HG03175 (cell line): ENCODE results near the gene CCDC117.
A peak's percentile ranks its signal among the peaks of the same experiment; 100 is the strongest.
"Not testable (repeated sequence)": the region's sequence is repeated elsewhere in the genome, so short reads cannot be mapped to it uniquely, and the experiment has no call there.

ENCODE experiments used
- ATAC-seq: cut with Tn5 transposase; IDR thresholded peaks from one replicate; pipeline ENCODE4 v1.9.1; 2021; ENCODE audit warnings: mild to moderate bottlenecking, moderate library complexity; ENCODE audit not compliant: unreplicated experiment

The CCDC117 gene

GRCh38 chr22:28800308-28801041, 28.0 kb downstream of the CCDC117 start, which contains the start of gene XBP1:
Gene XBP1 (minus strand): TSS chr22:28800569.
- ATAC-seq, result peak; percentile 88

- no peak for ATAC-seq
These were observed 29.5 kb downstream of the CCDC117 start for GRCh38 chr22:28801845-28802594.

GRCh38 chr22:28802595-28803123, 30.2 kb downstream of the CCDC117 start:
- ATAC-seq, result no peak

DNA sequence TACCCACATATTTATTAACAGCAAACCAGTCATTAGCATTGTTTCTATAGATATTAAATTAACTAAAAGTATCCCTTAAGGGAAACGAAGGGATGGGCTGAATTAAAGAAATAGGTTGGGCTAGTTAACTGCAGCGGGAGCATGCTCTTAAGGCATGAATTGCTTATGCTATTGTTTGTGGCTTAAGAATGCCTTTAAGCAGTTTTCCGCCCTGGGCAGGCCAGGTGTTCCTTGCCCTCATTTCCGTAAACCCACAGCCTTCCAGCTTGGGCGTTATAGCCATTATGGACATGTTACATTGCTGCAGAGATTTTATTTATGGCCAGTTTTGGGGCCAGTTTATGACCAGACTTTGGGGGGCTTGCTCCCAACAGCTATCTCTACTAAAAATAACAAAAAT, 32.9 kb downstream of the CCDC117 start:
- ATAC-seq, result not testable (repeated sequence)

DNA sequence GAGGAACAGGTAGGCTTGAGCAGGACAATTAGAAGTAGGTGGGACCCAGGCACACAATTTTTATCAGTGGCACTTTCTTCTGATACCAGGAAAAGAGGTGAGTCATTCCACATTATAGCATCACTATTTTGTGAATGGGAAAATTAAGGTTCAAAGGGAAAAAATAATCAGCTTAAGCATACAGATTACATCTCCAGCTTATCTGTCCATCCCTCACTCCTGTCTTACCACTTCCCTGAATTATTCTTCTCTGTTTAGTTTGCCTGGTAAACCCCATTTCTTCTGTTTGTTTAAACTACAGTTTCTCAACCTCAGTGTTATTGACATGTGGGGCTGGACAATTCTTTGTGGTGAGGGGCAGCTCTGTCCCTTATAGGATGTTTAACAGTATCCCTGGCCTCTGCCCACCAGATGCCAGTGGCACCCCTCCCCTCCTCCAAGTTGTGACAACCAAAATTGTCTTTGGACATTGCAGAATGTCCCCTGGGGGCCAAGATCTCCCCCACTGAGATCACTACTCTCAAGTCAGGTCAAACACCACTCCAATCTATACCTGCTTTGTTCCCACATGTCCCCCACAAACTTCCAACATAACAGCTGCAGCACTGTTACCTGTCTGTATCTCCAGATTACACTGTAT, 36.3 kb downstream of the CCDC117 start:
- ATAC-seq, result no peak

- ATAC-seq, result no peak
These were observed 38.5 kb downstream of the CCDC117 start for GRCh38 chr22:28810821-28811491.

GRCh38 chr22:28812516-28812915, 40.0 kb downstream of the CCDC117 start:
- ATAC-seq, result no peak

GRCh38 chr22:28813772-28814518, 41.5 kb downstream of the CCDC117 start:
- ATAC-seq, result no peak

DNA sequence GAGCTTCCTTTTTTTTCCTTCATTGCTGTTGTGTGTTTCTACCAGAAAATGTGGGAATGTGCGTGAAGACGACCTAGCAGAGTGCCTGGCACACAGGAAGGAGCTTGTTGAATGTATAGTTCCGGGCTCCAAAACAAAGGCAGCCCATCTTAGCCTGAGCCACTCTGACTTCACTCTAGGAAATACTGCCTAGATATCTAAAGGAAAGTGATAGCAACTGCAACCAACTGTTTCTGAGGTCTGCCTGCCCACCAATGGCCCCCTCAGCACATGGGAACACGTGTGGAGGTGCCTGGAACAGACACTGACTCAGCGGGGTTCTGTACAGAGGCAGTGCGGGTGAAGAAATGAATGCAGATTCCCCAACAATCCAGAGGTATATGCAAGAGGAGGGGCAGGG, 42.6 kb downstream of the CCDC117 start:
- no peak for ATAC-seq

DNA sequence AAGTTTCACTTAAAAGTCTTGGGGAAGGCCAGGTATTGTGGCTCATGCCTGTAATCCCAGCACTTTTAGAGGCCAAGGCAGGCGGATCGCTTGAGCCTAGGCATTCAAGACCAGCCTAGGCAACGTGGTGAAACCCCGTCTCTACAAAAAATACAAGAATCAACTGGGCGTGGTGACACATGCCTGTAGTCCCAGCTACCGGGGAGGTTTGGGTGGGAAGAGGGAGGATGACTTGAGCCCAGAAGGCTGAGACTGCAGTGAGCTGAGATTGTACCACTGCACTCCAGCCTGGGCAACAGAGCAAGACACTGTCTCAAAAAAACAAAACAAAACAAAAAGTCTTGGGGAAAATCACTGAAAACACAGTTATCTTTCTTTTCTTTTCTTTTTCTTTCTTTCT, 43.2 kb downstream of the CCDC117 start:
- ATAC-seq, result no peak

GRCh38 chr22:28817064-28817463, 44.6 kb downstream of the CCDC117 start:
- ATAC-seq, result no peak

DNA sequence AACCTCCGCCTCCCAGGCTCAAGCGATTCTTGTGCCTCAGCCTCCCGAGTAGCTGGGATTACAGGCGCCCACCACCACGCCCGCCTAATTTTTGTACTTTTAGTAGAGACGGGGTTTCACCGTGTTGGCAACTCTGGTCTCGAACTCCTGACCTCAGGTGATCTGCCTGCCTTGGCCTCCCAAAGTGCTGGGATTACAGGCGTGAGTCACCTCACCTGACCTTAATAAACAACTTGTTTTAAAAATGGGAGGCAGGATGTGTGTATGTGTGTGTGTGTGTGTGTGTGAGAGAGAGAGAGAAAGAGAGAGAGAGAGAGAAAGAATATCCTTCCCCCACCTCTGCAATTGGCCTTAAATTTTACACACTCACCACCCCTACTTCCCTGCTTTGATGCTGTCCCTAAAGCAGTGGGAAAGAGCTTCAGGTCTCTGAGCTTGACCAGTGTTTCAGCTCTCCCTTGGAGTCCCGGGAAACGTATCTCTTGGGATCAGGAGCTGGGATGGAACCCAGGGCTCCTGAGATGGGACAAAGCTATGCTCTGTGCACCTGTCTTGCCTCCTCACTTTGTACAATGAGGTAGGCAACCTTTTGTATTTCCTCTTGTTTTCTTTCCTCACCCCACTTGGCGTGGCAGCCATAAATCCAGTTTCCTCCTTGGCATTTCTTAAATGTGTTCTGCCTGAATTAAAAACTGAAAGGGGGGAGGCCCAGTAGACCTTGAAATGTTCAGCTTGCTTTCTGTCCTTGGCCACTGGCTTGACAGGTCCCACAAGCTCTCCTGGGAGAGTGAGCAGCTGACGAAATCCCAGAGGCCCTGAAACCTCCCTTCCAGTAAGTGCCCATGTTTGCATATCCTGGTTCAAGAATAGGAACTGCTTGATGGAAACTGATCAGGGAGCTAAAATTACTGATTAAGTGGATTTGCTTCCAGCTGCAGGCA, 45.7 kb downstream of the CCDC117 start:
- no peak for ATAC-seq

- peak; percentile 68 for ATAC-seq
These were observed 47.0 kb downstream of the CCDC117 start for GRCh38 chr22:28819253-28820096.

GRCh38 chr22:28820885-28821284, 48.4 kb downstream of the CCDC117 start:
- ATAC-seq, result no peak

GRCh38 chr22:28821452-28821851, 49.0 kb downstream of the CCDC117 start:
- ATAC-seq, result no peak

DNA sequence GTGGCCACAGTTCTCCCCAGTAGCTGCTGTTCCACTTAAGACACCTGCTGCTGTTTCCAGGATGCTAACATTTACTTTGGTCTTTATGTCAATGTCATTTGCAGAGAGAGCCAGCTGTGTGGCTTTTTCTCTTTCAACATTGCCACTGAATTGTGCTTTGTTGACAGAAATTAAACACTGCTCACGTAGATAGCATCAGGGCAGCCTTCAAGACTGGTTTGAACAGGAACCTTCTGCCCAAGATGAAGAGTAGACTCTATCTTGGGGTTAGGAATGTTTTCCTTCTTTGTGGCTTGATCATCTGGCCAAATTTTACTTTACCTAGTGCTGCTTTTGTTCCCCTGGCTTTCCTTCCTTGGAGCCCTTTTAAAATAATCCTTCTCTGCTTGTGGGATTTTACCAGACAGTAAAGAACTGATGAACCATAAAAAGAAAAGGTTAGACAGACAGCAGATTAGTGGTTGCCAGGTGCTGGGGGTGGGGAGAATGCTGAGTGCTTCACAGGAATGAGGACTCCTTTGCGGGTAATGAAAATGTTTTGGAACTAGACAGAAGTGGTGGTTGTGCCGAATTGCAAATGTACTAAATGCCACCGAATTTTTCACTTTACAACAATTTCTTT, 50.5 kb downstream of the CCDC117 start:
- no peak for ATAC-seq

GRCh38 chr22:28824455-28824854, 52.0 kb downstream of the CCDC117 start:
- not testable (repeated sequence) for ATAC-seq

- ATAC-seq, result not testable (repeated sequence)
These were observed 53.9 kb downstream of the CCDC117 start for GRCh38 chr22:28826430-28826829.
